Measurements from ENCODE around the gene CDX1.

The CDX1 gene

GRCh38 chr5:150189728-150190502 is 23.3 kb downstream of the CDX1 start, which contains the start of gene SLC6A7:
Gene SLC6A7 (plus strand): TSS chr5:150190062. CDS start chr5:150190328, 266 bp downstream.
- Histone ChIP-seq H3K9me3 (ENCODE audit: low read length) (no peaks in the 10 kb centered on the region), H3K27me3 (ENCODE audit: insufficient read depth, low read length) (peaks cover 86% of the 10 kb centered on the region), H3K4me1 (ENCODE audit: insufficient read depth, low read length) (no peaks in the 10 kb centered on the region), H3K4me3 (ENCODE audit: low read length) (no peak within 1 kb of the TSS), H2AFZ (ENCODE audit: low read depth, low read length) (no peak within 1 kb of the TSS), H3K36me3 (ENCODE audit: insufficient read depth, low read length) (no peaks in the 10 kb centered on the region)

- no peak overlapping the region for H3K4me3 ChIP-seq (ENCODE audit: low read length)
- no peaks in the 10 kb centered on the region for H3K36me3 ChIP-seq (ENCODE audit: insufficient read depth, low read length)
- H3K27me3 ChIP-seq (ENCODE audit: insufficient read depth, low read length) = peaks cover 81% of the 10 kb centered on the region
- H2AFZ ChIP-seq (ENCODE audit: low read depth, low read length) = no peak overlapping the region
- no peaks in the 10 kb centered on the region for H3K4me1 ChIP-seq (ENCODE audit: insufficient read depth, low read length)
- no peaks in the 10 kb centered on the region for H3K9me3 ChIP-seq (ENCODE audit: low read length)
Observed at GRCh38 chr5:150190503-150190979, 24.0 kb downstream of the CDX1 start.

- no peak overlapping the region for H2AFZ ChIP-seq (ENCODE audit: low read depth, low read length)
- peaks cover 77% of the 10 kb centered on the region for H3K27me3 ChIP-seq (ENCODE audit: insufficient read depth, low read length)
- H3K4me1 ChIP-seq (ENCODE audit: insufficient read depth, low read length) = no peaks in the 10 kb centered on the region
- no peak overlapping the region for H3K4me3 ChIP-seq (ENCODE audit: low read length)
- H3K9me3 ChIP-seq (ENCODE audit: low read length) = no peaks in the 10 kb centered on the region
- no peaks in the 10 kb centered on the region for H3K36me3 ChIP-seq (ENCODE audit: insufficient read depth, low read length)
Observed at GRCh38 chr5:150190987-150191386, 24.4 kb downstream of the CDX1 start.

- Histone ChIP-seq H3K27me3 (ENCODE audit: insufficient read depth, low read length) (peaks cover 67% of the 10 kb centered on the region), H3K9me3 (ENCODE audit: low read length) (no peaks in the 10 kb centered on the region), H3K36me3 (ENCODE audit: insufficient read depth, low read length) (no peaks in the 10 kb centered on the region), H2AFZ (ENCODE audit: low read depth, low read length) (no peak overlapping the region), H3K4me3 (ENCODE audit: low read length) (no peak overlapping the region), H3K4me1 (ENCODE audit: insufficient read depth, low read length) (no peaks in the 10 kb centered on the region)
Observed at GRCh38 chr5:150192462-150192861, 25.9 kb downstream of the CDX1 start.

GRCh38 chr5:150195736-150196485 is 29.3 kb downstream of the CDX1 start:
- Histone ChIP-seq H2AFZ (ENCODE audit: low read depth, low read length) (no peak overlapping the region), H3K36me3 (ENCODE audit: insufficient read depth, low read length) (no peaks in the 10 kb centered on the region), H3K27me3 (ENCODE audit: insufficient read depth, low read length) (peaks cover 36% of the 10 kb centered on the region), H3K4me3 (ENCODE audit: low read length) (no peak overlapping the region), H3K4me1 (ENCODE audit: insufficient read depth, low read length) (no peaks in the 10 kb centered on the region), H3K9me3 (ENCODE audit: low read length) (no peaks in the 10 kb centered on the region)

GRCh38 chr5:150196514-150196913 is 29.9 kb downstream of the CDX1 start:
- no peaks in the 10 kb centered on the region for H3K36me3 ChIP-seq (ENCODE audit: insufficient read depth, low read length)
- no peak overlapping the region for H2AFZ ChIP-seq (ENCODE audit: low read depth, low read length)
- H3K27me3 ChIP-seq (ENCODE audit: insufficient read depth, low read length) = peaks cover 33% of the 10 kb centered on the region
- H3K9me3 ChIP-seq (ENCODE audit: low read length) = no peaks in the 10 kb centered on the region
- H3K4me1 ChIP-seq (ENCODE audit: insufficient read depth, low read length) = no peaks in the 10 kb centered on the region
- no peak overlapping the region for H3K4me3 ChIP-seq (ENCODE audit: low read length)

- H3K27me3 ChIP-seq (ENCODE audit: insufficient read depth, low read length) = peaks cover 28% of the 10 kb centered on the region
- no peaks in the 10 kb centered on the region for H3K4me1 ChIP-seq (ENCODE audit: insufficient read depth, low read length)
- H3K36me3 ChIP-seq (ENCODE audit: insufficient read depth, low read length) = no peaks in the 10 kb centered on the region
- H3K9me3 ChIP-seq (ENCODE audit: low read length) = no peaks in the 10 kb centered on the region
- no peak overlapping the region for H3K4me3 ChIP-seq (ENCODE audit: low read length)
- H2AFZ ChIP-seq (ENCODE audit: low read depth, low read length) = no peak overlapping the region
Observed at GRCh38 chr5:150196986-150197385, 30.4 kb downstream of the CDX1 start.

- Histone ChIP-seq H3K4me3 (ENCODE audit: low read length) (no peak overlapping the region), H3K27me3 (ENCODE audit: insufficient read depth, low read length) (peaks cover 23% of the 10 kb centered on the region), H3K36me3 (ENCODE audit: insufficient read depth, low read length) (no peaks in the 10 kb centered on the region), H3K4me1 (ENCODE audit: insufficient read depth, low read length) (no peaks in the 10 kb centered on the region), H3K9me3 (ENCODE audit: low read length) (no peaks in the 10 kb centered on the region), H2AFZ (ENCODE audit: low read depth, low read length) (no peak overlapping the region)
Observed at GRCh38 chr5:150197476-150197875, 30.9 kb downstream of the CDX1 start.

- Histone ChIP-seq H2AFZ (ENCODE audit: low read depth, low read length) (no peak overlapping the region), H3K4me3 (ENCODE audit: low read length) (no peak overlapping the region), H3K27me3 (ENCODE audit: insufficient read depth, low read length) (peaks cover 4% of the 10 kb centered on the region), H3K9me3 (ENCODE audit: low read length) (no peaks in the 10 kb centered on the region), H3K4me1 (ENCODE audit: insufficient read depth, low read length) (no peaks in the 10 kb centered on the region), H3K36me3 (ENCODE audit: insufficient read depth, low read length) (no peaks in the 10 kb centered on the region)
Observed at GRCh38 chr5:150202501-150202900, 35.9 kb downstream of the CDX1 start.

GRCh38 chr5:150203832-150204589 is 37.4 kb downstream of the CDX1 start:
- no peaks in the 10 kb centered on the region for H3K36me3 ChIP-seq (ENCODE audit: insufficient read depth, low read length)
- H3K9me3 ChIP-seq (ENCODE audit: low read length) = no peaks in the 10 kb centered on the region
- H3K27me3 ChIP-seq (ENCODE audit: insufficient read depth, low read length) = peaks cover 11% of the 10 kb centered on the region
- H3K4me3 ChIP-seq (ENCODE audit: low read length) = no peak overlapping the region
- no peaks in the 10 kb centered on the region for H3K4me1 ChIP-seq (ENCODE audit: insufficient read depth, low read length)
- H2AFZ ChIP-seq (ENCODE audit: low read depth, low read length) = no peak overlapping the region

- Histone ChIP-seq H3K4me3 (ENCODE audit: low read length) (no peak overlapping the region), H3K9me3 (ENCODE audit: low read length) (no peaks in the 10 kb centered on the region), H3K27me3 (ENCODE audit: insufficient read depth, low read length) (peaks cover 11% of the 10 kb centered on the region), H2AFZ (ENCODE audit: low read depth, low read length) (no peak overlapping the region), H3K36me3 (ENCODE audit: insufficient read depth, low read length) (no peaks in the 10 kb centered on the region), H3K4me1 (ENCODE audit: insufficient read depth, low read length) (no peaks in the 10 kb centered on the region)
Observed at GRCh38 chr5:150204590-150204960, 38.0 kb downstream of the CDX1 start.

- H3K36me3 ChIP-seq (ENCODE audit: insufficient read depth, low read length) = no peaks in the 10 kb centered on the region
- no peaks in the 10 kb centered on the region for H3K9me3 ChIP-seq (ENCODE audit: low read length)
- peaks cover 5% of the 10 kb centered on the region for H3K4me1 ChIP-seq (ENCODE audit: insufficient read depth, low read length)
- no peak overlapping the region for H3K4me3 ChIP-seq (ENCODE audit: low read length)
- H3K27me3 ChIP-seq (ENCODE audit: insufficient read depth, low read length) = peaks cover 13% of the 10 kb centered on the region
- no peak overlapping the region for H2AFZ ChIP-seq (ENCODE audit: low read depth, low read length)
Observed at GRCh38 chr5:150206098-150206778, 39.7 kb downstream of the CDX1 start.

All from neuron (in vitro differentiated cells).